Ascending aorta (tissue), 2 donors: ENCODE results near the gene ABCC2. TPM values are rescaled to one million over a fixed set of nuclear protein-coding genes. Genes with fewer than 3 reads are reported as not detected.

Experiments used
- DNase-seq, 2 donors: peaks; one replicate each; pipeline ENCODE4 v3.0.0-alpha.2; 2019; ENCODE audit warnings: low spot score in 2 of 2
- H3K27ac ChIP-seq, 2 donors: fragments of 200-600 bp; sonication (generic); one replicate each; pipeline ENCODE4 v1.5.1; 2016 to 2017; ENCODE audit warnings: mild to moderate bottlenecking in 1 of 2
- H3K27me3 ChIP-seq: fragments of 200-600 bp; sonication (generic); one replicate; pipeline ENCODE4 v1.5.1; 2017
- H3K36me3 ChIP-seq, 2 donors: fragments of 200-600 bp; sonication (generic); one replicate each; pipeline ENCODE4 v1.5.1; 2016
- H3K4me1 ChIP-seq, 2 donors: fragments of 200-600 bp; sonication (generic); one replicate each; pipeline ENCODE4 v1.5.1; 2016 to 2017; ENCODE audit warnings: mild to moderate bottlenecking in 1 of 2
- H3K4me3 ChIP-seq, 2 donors: fragments of 200-600 bp; sonication (generic); one replicate each; pipeline ENCODE4 v1.5.1; 2016 to 2017; ENCODE audit warnings: mild to moderate bottlenecking in 1 of 2
- H3K9me3 ChIP-seq, 2 donors: fragments of 200-600 bp; sonication (generic); one replicate each; pipeline ENCODE4 v1.5.1; 2016
- intact Hi-C: fragments of 100-400 bp; cut with DNase I; formaldehyde crosslinking; loops from one replicate; pipeline ENCODE4 v1.15.1; 2023
- total RNA-seq: library from RNA; depleted of rRNA; stranded (reverse); fragments of >200 nt; gene quantifications from one replicate; pipeline ENCODE4 v1.1.0, GENCODE V29; 2016
- TF ChIP-seq, protein P1 (sequence below), 3 experiments: fragments of 200-600 bp in 2 of 3; fragments of 450-650 bp in 1 of 3; sonication (generic) in 2 of 3; IDR thresholded peaks; one replicate each; pipeline ENCODE4 v1.5.1; 2016 to 2019; ENCODE audit warnings: antibody characterized with exemption in 3 of 3, mild to moderate bottlenecking in 1 of 3, moderate library complexity in 1 of 3

The ABCC2 gene
- total RNA-seq, 1 donor from 2014 or later: 0.96 TPM

DNA sequence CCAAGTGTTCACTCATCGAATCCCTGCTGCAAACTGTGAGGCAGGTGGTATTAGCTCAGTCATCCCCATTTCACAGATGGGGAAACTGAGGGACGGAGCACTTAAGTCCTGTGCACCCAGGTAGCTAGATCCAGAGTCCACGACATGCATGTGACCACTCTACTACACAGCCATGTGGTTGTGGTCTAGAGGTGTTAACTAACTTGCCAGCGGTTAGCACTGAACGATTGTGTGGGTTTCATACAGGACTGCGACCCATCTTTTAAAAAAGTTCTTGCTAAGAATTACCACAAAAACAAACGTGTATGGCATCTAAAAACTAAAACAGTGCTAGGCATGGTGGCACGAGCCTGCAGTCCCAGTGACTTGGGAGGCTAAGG, 16.1 kb upstream of the ABCC2 start:
- H3K4me1 ChIP-seq: no peaks in the 10 kb centered on the region
- H3K27me3 ChIP-seq: no peaks in the 10 kb centered on the region
- H3K4me3 ChIP-seq: no peak overlapping the region
- TF ChIP-seq, protein P1, sequence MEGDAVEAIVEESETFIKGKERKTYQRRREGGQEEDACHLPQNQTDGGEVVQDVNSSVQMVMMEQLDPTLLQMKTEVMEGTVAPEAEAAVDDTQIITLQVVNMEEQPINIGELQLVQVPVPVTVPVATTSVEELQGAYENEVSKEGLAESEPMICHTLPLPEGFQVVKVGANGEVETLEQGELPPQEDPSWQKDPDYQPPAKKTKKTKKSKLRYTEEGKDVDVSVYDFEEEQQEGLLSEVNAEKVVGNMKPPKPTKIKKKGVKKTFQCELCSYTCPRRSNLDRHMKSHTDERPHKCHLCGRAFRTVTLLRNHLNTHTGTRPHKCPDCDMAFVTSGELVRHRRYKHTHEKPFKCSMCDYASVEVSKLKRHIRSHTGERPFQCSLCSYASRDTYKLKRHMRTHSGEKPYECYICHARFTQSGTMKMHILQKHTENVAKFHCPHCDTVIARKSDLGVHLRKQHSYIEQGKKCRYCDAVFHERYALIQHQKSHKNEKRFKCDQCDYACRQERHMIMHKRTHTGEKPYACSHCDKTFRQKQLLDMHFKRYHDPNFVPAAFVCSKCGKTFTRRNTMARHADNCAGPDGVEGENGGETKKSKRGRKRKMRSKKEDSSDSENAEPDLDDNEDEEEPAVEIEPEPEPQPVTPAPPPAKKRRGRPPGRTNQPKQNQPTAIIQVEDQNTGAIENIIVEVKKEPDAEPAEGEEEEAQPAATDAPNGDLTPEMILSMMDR (IDR thresholded peaks at IDR 0.05): no peak
- intact Hi-C loops: no loop called here
- H3K36me3 ChIP-seq: no peaks in the 10 kb centered on the region
- H3K27ac ChIP-seq: no peak overlapping the region
- no peak for DNase-seq
- peaks cover 0 to 5% of the 10 kb centered on the region in 2 donors for H3K9me3 ChIP-seq

DNA sequence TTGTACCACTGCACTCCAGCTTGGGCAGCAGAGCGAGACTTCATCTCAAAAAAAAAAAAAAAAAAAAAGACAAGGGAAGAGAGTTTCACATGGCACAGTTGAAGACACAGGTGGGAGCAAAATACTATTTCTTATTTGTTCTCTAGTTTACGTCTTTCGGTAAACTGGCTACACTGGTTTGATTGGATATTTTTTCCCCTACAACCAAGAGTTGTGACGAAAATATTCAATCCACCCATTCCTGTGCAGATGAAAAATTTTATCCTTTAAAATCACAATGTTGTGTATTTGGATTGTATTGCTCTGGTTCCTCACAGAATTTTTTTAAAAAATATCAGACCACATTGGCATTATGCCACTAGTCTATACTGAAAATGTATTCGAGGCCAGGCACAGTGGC, 14.5 kb upstream of the ABCC2 start:
- Histone ChIP-seq H3K4me1 (no peaks in the 10 kb centered on the region), H3K27ac (no peak overlapping the region), H3K27me3 (no peaks in the 10 kb centered on the region), H3K4me3 (no peak overlapping the region), H3K36me3 (no peaks in the 10 kb centered on the region), H3K9me3 (peaks cover 0 to 4% of the 10 kb centered on the region in 2 donors)
- no peak for DNase-seq
- TF ChIP-seq, protein P1 (IDR thresholded peaks at IDR 0.05): no peak
- intact Hi-C loops: no loop called here

DNA sequence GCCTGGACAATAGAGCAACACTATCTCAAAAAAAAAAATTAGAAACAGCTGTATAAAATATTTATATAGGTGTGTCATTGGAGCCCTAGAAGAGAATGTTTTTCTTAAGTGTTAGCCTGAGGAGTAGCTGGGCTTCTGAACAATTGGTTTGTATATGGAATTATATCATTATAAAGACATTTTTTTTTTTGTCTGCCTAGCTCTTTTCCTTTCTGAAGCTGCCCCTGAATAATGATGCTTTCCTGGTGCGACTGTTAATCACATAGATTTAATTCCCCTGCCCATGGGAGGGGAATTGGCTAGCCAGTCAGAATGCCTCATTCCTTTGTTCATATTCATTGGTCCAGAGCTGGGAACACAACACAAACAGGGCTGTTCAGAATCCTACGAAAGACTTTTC, 13.9 kb upstream of the ABCC2 start:
- Histone ChIP-seq H3K27me3 (no peaks in the 10 kb centered on the region), H3K36me3 (no peaks in the 10 kb centered on the region), H3K4me3 (no peak overlapping the region), H3K4me1 (no peaks in the 10 kb centered on the region), H3K9me3 (no peaks in the 10 kb centered on the region), H3K27ac (no peak overlapping the region)
- DNase-seq: no peak
- intact Hi-C loops: no loop called here
- TF ChIP-seq, protein P1 (IDR thresholded peaks at IDR 0.05): no peak

DNA sequence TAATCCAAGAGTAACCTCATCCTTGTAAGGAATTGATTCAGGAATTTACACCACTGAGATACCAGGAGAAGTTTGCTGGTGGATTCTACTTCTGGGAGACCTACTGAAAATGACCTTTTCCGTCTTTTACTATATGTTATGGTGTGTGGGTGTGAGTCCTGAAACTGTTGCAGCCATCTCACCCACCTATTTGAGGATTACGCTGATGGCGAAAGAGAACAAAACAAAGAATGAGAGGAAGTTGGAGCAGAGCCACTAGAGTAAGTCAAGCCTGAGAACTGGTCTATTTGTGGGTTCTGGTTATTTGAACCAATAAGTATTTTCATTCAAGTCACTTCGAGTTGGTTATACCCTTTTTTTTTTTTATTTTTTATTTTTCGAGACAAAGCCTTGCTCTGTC, 12.7 kb upstream of the ABCC2 start:
- TF ChIP-seq, protein P1 (IDR thresholded peaks at IDR 0.05): no peak
- no peaks in the 10 kb centered on the region for H3K9me3 ChIP-seq
- intact Hi-C loops: no loop called here
- no peaks in the 10 kb centered on the region for H3K36me3 ChIP-seq
- H3K4me3 ChIP-seq: no peak overlapping the region
- DNase-seq: no peak
- no peaks in the 10 kb centered on the region for H3K4me1 ChIP-seq
- H3K27ac ChIP-seq: no peak overlapping the region
- H3K27me3 ChIP-seq: no peaks in the 10 kb centered on the region

- no peak for DNase-seq
- Histone ChIP-seq H3K36me3 (no peaks in the 10 kb centered on the region), H3K27me3 (no peaks in the 10 kb centered on the region), H3K27ac (no peak overlapping the region), H3K9me3 (no peaks in the 10 kb centered on the region), H3K4me1 (no peaks in the 10 kb centered on the region), H3K4me3 (no peak overlapping the region)
- intact Hi-C loops: no loop called here
- TF ChIP-seq, protein P1 (IDR thresholded peaks at IDR 0.05): no peak
Measured at GRCh38 chr10:99770408-99771045, 11.9 kb upstream of the ABCC2 start.

DNA sequence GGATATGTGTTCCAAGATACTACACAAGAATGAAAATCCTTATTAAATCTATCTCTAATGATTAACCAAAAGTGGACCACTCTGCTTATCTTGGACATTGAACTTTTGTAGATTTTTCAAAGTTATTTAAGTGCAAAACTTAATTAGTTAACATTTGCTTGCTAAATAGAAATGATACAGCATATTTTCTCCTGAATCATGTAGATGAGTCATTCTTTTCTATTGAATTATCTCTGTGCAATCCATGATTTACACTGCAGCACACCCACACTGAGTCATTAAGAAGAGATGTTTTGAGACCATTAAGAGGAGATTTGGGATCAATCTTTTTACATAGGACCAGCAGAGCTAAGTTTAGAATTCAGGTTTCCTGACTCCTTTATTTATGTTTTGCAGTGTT, 6.6 kb upstream of the ABCC2 start:
- Histone ChIP-seq H3K36me3 (no peaks in the 10 kb centered on the region), H3K4me1 (no peaks in the 10 kb centered on the region), H3K4me3 (no peak overlapping the region), H3K27me3 (no peaks in the 10 kb centered on the region), H3K27ac (no peak overlapping the region), H3K9me3 (no peaks in the 10 kb centered on the region)
- intact Hi-C loops: no loop called here
- TF ChIP-seq, protein P1 (IDR thresholded peaks at IDR 0.05): no peak
- no peak for DNase-seq
